Effector memory CD8-positive, alpha-beta T cell (primary cell): ENCODE results near the gene RIOK2.

Experiments
- ATAC-seq: fragments of 150-1000 bp; cut with Tn5 transposase; replicated peaks from 2 replicates; pipeline ENCODE4 v1.10.0; 2021; ENCODE audit warnings: mild to moderate bottlenecking, moderate library complexity
- DNase-seq, 3 experiments: peaks; one replicate each; pipeline ENCODE4 v3.0.0; 2021
- H3K27ac Mint-ChIP-seq, 2 donors: one replicate each; pipeline ENCODE4 v1.8.0; 2022; ENCODE audit warnings: mild to moderate bottlenecking in 2 of 2, mixed read lengths in 2 of 2, moderate library complexity in 2 of 2
- H3K27me3 Mint-ChIP-seq, 2 donors: one replicate each; pipeline ENCODE4 v1.8.0; 2022; ENCODE audit warnings: mixed read lengths in 2 of 2
- H3K36me3 Mint-ChIP-seq: one replicate; pipeline ENCODE4 v1.8.0; 2022; ENCODE audit warnings: mild to moderate bottlenecking, moderate library complexity, mixed read lengths; ENCODE audit not compliant: insufficient read depth
- H3K4me1 Mint-ChIP-seq, 2 donors: one replicate each; pipeline ENCODE4 v1.8.0; 2022; ENCODE audit warnings: low read depth in 2 of 2, mixed read lengths in 2 of 2
- H3K4me3 Mint-ChIP-seq, 2 donors: one replicate each; pipeline ENCODE4 v1.8.0; 2022; ENCODE audit warnings: mild to moderate bottlenecking in 2 of 2, mixed read lengths in 2 of 2, moderate library complexity in 2 of 2
- H3K9me3 Mint-ChIP-seq, 2 donors: one replicate each; pipeline ENCODE4 v1.8.0; 2022; ENCODE audit warnings: mixed read lengths in 2 of 2

The RIOK2 gene

DNA sequence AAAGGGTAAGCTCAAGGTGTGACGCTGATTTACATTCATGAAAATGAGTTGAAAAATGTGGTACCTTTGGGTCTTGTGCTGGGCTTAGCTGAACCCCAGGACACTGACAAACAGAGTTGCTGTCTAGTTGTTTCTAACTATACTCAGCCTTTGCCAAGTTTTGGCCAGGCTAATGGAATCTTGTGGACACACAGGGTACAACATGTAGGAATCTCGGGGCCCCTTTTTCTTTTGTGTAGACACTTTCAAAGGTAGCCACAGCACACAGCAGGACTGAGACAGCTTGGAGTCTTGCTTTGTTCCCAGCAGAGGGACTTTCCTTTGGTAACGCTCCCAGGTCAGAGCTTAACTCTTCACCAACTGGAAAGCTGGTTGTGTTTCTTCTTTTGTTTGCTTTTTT is 48.4 kb downstream of the RIOK2 start:
- Mint-ChIP-seq H3K36me3 (no peaks in the 10 kb centered on the region), H3K4me3 (no peak overlapping the region), H3K9me3 (no peaks in the 10 kb centered on the region), H3K27me3 (peaks cover 16 to 21% of the 10 kb centered on the region in 2 donors), H3K27ac (no peak overlapping the region), H3K4me1 (no peaks in the 10 kb centered on the region)
- DNase-seq (no peak), ATAC-seq (no peak)

DNA sequence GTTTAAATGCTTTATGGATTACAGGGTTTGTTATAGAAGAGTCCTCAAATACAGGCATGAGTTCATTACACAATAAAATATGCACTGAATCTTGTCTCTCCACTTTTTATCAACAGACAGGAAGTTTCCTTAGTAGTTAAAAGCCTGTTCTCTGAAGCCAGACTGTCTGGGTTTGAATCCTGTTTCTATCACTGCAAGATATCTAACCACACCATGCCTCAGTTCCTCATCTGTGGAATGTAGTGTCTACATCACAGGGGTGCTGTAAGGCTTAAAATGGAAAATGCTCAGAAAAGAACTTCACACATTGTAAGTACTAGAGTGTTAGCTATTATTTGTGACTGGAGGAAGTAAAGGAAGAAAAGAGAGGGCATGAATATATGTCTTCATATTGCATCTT is 49.9 kb downstream of the RIOK2 start:
- no peak for DNase-seq
- Mint-ChIP-seq H3K36me3 (no peaks in the 10 kb centered on the region), H3K4me3 (no peak overlapping the region), H3K4me1 (no peaks in the 10 kb centered on the region), H3K9me3 (no peaks in the 10 kb centered on the region), H3K27ac (no peak overlapping the region), H3K27me3 (peaks cover 19 to 23% of the 10 kb centered on the region in 2 donors)
- ATAC-seq, result no peak

DNA sequence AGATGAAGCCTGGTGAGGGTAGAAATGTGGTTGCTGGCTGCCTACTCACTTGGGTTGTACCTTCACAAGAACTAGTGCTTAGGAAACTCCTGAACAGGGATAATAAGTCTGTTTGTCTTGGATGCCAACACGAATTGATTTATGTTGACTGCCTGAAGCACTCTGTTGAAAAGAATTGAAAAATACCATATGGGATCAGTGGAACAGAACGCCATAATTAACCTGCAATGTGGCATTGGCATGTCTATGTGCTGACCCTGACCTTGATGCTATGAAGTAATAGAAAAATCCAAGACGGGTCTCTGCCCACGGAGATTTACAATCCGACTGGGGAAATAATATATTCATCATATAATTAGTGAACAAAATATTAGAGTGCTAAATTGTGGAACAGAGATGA is 51.1 kb downstream of the RIOK2 start:
- ATAC-seq (no peak), DNase-seq (no peak)
- Mint-ChIP-seq H3K9me3 (no peaks in the 10 kb centered on the region), H3K4me1 (no peaks in the 10 kb centered on the region), H3K4me3 (no peak overlapping the region), H3K27me3 (peaks cover 19 to 28% of the 10 kb centered on the region in 2 donors), H3K36me3 (no peaks in the 10 kb centered on the region), H3K27ac (no peak overlapping the region)

DNA sequence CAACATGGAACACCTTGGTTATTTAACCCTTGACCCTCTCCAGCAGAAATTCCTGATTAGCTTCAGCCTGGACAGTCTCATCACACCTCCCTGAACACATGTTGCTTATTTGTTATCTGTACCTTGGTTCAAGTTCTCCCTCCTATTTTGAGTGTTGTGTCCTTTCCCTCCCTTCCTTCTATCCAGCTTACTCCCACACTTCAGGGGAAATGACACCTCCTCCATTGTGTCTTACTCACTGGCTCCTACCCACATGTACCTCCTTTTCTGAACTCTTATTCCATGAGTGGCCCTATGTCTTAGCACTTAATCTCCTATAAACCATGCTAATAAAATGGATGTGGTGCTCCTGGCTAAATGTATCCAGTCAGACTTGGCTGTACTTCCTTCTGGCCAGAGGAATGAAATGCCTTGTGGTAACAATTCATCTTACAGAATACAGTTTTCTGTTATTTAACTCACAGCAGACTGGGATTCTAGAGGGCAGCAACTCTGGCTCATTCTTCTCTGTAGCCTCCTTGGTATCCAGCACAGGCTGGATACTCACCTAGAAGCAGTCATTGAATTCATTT is 51.8 kb downstream of the RIOK2 start:
- Mint-ChIP-seq H3K9me3 (no peaks in the 10 kb centered on the region), H3K4me1 (no peaks in the 10 kb centered on the region), H3K27me3 (peaks cover 19 to 28% of the 10 kb centered on the region in 2 donors), H3K4me3 (no peak overlapping the region), H3K27ac (no peak overlapping the region), H3K36me3 (no peaks in the 10 kb centered on the region)
- DNase-seq (no peak), ATAC-seq (no peak)

DNA sequence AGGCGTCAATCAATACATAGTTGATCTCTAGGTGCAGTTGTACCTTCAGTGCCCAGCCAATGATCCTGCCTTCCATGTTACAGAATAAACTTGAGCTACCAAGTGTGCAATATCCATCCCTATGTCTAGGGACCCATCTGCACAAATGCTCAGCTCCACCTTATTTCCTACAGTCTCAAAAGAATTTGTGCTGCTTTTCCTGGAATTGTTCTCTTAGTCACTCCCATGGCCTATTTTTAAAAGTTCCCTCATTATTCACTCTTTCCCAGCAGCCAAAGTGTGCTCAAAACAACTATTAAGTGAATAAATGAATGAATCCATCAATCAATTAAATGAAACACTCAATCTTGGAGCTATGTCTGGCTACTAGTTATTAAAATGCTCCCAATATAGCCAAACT is 55.3 kb downstream of the RIOK2 start:
- H3K4me3 Mint-ChIP-seq, result no peak overlapping the region
- no peak overlapping the region for H3K27ac Mint-ChIP-seq
- H3K36me3 Mint-ChIP-seq, result no peaks in the 10 kb centered on the region
- no peaks in the 10 kb centered on the region for H3K9me3 Mint-ChIP-seq
- H3K4me1 Mint-ChIP-seq, result no peaks in the 10 kb centered on the region
- no peak for ATAC-seq
- peaks cover 29 to 40% of the 10 kb centered on the region in 2 donors for H3K27me3 Mint-ChIP-seq
- no peak for DNase-seq

DNA sequence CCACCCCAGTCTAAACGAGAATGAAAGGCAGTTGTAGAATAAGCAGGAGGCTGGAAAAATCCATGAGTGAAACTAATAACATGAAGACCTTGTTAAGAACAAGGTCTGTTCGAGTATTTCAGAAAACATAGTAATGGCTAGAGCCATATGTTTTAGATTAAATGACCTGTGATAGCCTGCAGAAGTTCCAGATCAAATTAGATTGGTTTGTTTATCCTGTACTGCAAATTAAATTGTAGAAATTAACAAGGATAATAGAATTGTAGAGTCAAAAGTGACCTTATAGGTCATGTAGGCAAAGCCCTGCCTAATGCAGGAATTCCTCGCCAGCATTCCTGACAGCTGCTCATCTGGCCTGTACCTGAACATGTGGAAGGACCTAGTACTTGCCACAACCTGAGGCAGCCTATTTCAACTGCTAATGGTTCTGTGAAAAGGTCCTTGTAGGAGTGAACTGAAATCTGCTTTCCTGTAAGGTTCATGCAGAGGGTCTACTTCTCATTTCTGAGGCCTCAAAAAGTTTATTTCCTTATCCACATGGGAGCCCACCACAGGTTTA is 57.8 kb downstream of the RIOK2 start:
- Mint-ChIP-seq H3K4me3 (no peak overlapping the region), H3K27me3 (peaks cover 21 to 32% of the 10 kb centered on the region in 2 donors), H3K4me1 (no peaks in the 10 kb centered on the region), H3K27ac (no peak overlapping the region), H3K9me3 (no peaks in the 10 kb centered on the region), H3K36me3 (no peaks in the 10 kb centered on the region)
- DNase-seq (no peak), ATAC-seq (no peak)

DNA sequence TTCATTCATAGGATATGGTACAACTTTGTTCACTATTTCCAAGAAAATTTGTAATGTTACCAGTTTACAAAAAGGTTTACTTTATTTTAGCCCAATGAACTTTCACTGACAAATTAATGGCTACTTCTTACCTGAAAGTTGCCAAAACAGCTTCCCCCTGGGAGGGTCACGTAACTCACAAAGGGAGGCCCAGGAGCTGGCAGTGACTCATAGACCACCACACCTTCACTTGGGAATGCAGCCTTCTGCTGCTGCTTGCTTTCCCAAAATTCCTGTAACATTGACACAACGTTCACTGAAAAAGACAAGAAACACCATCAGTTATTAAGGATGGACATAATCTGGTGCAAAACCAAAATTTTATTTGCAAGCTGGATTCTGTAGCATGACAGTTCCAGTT is 58.7 kb downstream of the RIOK2 start:
- peaks cover 21 to 31% of the 10 kb centered on the region in 2 donors for H3K27me3 Mint-ChIP-seq
- no peak for DNase-seq
- H3K9me3 Mint-ChIP-seq, result no peaks in the 10 kb centered on the region
- H3K27ac Mint-ChIP-seq, result no peak overlapping the region
- H3K4me3 Mint-ChIP-seq, result no peak overlapping the region
- H3K36me3 Mint-ChIP-seq, result no peaks in the 10 kb centered on the region
- H3K4me1 Mint-ChIP-seq, result no peaks in the 10 kb centered on the region
- ATAC-seq, result no peak

DNA sequence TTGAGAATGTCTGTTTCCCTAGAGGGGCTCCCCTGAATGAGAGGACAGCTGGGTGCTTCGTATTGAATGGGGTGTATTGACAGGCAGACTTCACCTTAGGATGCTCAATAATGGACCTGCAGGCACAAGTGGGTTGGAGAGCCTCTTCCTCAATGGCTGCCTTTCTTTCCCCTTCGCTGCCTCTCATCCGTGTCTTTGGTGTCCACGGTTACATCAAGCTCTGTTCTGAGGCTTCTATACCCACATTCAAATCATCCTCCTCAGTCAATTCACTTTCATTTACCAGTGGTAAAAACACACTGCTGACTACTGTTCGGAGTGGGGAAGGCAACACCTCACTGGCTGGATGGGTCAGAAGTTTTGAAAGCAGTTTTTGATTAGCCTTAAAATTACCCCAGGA is 61.2 kb downstream of the RIOK2 start:
- Mint-ChIP-seq H3K4me1 (no peaks in the 10 kb centered on the region), H3K9me3 (no peaks in the 10 kb centered on the region), H3K4me3 (no peak overlapping the region), H3K27ac (no peak overlapping the region), H3K36me3 (no peaks in the 10 kb centered on the region), H3K27me3 (peaks cover 10 to 13% of the 10 kb centered on the region in 2 donors)
- no peak for DNase-seq
- ATAC-seq, result no peak

DNA sequence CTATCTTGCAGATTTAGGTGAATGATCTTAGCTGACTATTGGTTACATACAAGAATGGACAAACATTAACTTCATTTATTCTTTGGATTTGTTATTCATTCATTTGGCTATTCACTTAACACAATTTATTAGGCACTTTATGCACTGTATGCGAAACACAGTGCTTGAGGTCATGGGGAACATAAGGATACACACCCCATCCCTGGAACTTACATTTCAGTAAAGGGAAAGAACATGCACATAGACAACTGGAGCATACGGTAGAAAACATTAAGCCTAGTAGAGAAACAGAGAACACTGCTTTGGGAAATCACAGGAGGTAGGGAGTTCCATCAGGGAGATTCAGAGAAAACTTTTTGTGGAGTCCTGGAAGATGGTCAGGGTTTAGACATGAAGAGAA is 62.9 kb downstream of the RIOK2 start:
- Mint-ChIP-seq H3K4me1 (no peaks in the 10 kb centered on the region), H3K4me3 (no peak overlapping the region), H3K9me3 (no peaks in the 10 kb centered on the region), H3K27ac (no peak overlapping the region), H3K36me3 (no peaks in the 10 kb centered on the region), H3K27me3 (peaks cover 10 to 13% of the 10 kb centered on the region in 2 donors)
- no peak for ATAC-seq
- DNase-seq, result no peak

DNA sequence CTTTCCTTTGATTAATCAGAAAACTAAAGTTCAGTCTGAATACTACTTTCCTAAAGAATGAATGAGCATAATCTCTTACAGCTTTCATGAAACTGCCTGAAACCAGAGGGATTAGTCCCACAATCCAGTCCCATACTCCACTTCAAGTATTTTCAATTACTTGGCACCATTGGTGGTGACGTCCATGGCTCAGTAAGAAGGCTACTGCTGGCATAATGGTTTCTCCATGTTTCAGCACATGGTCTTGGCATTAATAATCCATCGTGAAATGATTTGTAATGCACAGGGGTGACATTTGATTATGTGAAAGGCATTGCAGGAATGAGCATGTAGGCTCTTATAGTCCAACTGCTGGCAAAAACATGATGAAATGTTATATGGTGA is 64.0 kb downstream of the RIOK2 start:
- ATAC-seq (no peak), DNase-seq (no peak)
- H3K27ac Mint-ChIP-seq, result no peak overlapping the region
- no peaks in the 10 kb centered on the region for H3K36me3 Mint-ChIP-seq
- H3K27me3 Mint-ChIP-seq, result peaks cover 10 to 13% of the 10 kb centered on the region in 2 donors
- H3K4me1 Mint-ChIP-seq, result no peaks in the 10 kb centered on the region
- H3K4me3 Mint-ChIP-seq, result no peak overlapping the region
- H3K9me3 Mint-ChIP-seq, result no peaks in the 10 kb centered on the region

DNA sequence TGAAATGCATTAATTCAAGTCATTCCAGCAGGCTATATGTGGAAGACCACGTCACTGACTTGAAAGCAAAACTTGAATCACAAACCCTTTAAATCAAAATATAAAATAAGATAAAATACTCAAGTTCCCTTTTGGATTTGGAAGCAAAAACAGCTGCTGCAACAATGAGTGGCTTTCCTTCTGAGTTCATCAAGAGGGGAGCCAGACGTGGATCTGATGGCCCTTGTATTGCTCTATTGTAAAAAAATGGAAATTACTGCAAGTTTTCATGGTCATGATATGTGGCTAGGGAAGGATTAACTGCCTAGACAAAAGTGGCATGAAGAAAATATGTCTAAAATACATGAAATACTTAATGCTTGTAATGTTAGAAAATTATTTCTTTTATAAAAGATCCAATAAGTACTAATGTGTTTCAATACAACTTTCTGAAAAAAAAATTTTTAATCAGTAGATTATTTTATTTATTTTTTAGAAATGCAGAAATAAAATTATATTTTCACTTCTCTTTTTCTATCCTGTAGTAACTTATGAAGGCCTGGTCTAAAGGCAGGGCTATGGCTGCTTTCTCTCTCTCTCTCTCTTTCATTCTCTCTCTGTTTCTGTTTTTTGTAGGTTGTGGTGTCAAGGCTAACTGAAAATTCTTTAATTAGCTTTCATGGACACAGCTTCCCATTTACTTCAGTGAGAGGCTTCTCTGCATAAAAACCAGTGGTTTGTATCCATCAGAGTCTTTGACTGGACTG is 64.6 kb downstream of the RIOK2 start:
- Mint-ChIP-seq H3K27me3 (peaks cover 6 to 9% of the 10 kb centered on the region in 2 donors), H3K4me1 (no peaks in the 10 kb centered on the region), H3K4me3 (no peak overlapping the region), H3K27ac (no peak overlapping the region), H3K36me3 (no peaks in the 10 kb centered on the region), H3K9me3 (no peaks in the 10 kb centered on the region)
- DNase-seq (no peak), ATAC-seq (no peak)

DNA sequence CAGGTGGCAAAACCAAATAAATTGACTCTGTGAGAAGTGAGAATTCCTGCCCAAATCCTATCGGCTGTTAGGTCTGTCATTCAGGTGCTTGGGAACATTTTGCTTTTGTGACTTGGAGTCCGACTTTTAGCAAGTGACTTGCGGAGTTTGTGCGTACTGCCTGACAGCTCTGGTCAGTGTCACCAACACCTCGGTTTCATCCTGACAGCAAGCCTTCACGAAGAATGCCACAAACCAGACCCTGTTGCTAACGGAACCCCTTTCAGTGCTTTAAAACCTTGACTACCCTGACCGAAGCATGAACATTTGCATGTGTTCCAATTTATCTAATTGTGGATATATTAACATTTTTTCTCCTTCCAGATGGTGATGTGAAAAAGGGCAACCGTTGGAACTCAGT is 67.1 kb downstream of the RIOK2 start:
- no peaks in the 10 kb centered on the region for H3K9me3 Mint-ChIP-seq
- H3K4me3 Mint-ChIP-seq, result no peak overlapping the region
- H3K36me3 Mint-ChIP-seq, result no peaks in the 10 kb centered on the region
- H3K27ac Mint-ChIP-seq, result no peak overlapping the region
- H3K27me3 Mint-ChIP-seq, result no peaks in the 10 kb centered on the region
- ATAC-seq (no peak), DNase-seq (no peak)
- H3K4me1 Mint-ChIP-seq, result no peaks in the 10 kb centered on the region

DNA sequence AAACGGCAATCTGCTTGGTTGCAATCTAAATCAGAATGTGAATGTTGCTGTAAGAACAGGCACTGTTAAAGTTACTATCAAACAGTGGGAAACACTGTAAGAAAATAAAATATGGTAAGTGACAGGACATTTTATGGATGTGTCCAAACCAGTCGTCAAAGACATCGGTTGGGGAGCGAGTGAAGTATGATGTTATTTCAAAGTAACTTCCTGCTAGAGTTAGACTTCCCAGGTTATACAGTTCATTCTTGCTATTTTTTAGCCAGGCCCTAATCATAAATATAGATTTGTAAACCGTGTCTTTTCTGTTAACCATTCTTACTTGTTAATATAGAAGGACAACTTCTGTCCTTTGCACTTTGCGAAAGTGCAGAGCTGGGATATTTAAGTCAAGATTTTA is 70.8 kb downstream of the RIOK2 start:
- no peak for ATAC-seq
- Mint-ChIP-seq H3K27ac (no peak overlapping the region), H3K4me1 (no peaks in the 10 kb centered on the region), H3K27me3 (peaks cover 6 to 10% of the 10 kb centered on the region in 2 donors), H3K4me3 (no peak overlapping the region), H3K9me3 (no peaks in the 10 kb centered on the region), H3K36me3 (no peaks in the 10 kb centered on the region)
- DNase-seq, result no peak

DNA sequence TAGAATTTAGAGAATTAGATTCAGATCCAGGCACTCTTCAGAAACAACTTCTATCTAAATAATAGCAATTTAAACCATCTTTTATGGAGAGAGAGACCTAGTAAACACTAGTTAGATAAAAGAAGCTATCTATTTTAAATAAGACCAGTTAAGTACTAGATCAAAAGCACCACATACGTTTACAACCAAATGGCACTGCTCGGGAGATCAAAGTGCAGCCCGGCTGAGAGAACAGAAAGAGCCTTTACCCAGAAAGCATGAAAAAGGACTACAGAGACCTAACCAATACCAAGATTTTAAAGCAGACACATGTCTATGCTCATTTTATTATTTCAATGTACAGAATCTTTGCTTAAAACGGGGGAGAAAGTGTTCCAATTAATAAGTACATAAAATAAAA is 71.4 kb downstream of the RIOK2 start:
- Mint-ChIP-seq H3K4me1 (no peaks in the 10 kb centered on the region), H3K36me3 (no peaks in the 10 kb centered on the region), H3K27ac (no peak overlapping the region), H3K4me3 (no peak overlapping the region), H3K27me3 (peaks cover 6 to 11% of the 10 kb centered on the region in 2 donors), H3K9me3 (no peaks in the 10 kb centered on the region)
- ATAC-seq, result no peak
- no peak for DNase-seq
